GM10847 (cell line): ENCODE results near the gene MAP3K14.

Experiments used
- POLR2A ChIP-seq: IDR thresholded peaks from 2 replicates; pipeline ENCODE4 v1.6.1; 2011; ENCODE audit not compliant: insufficient read length; ENCODE audit errors: extremely low read depth

The MAP3K14 gene

GRCh38 chr17:45298546-45299285 is 18.1 kb downstream of the MAP3K14 start:
- no peak for TF ChIP-seq POLR2A

GRCh38 chr17:45296833-45297124 is 20.0 kb downstream of the MAP3K14 start:
- no peak for TF ChIP-seq POLR2A

GRCh38 chr17:45296003-45296832 is 20.6 kb downstream of the MAP3K14 start:
- no peak for TF ChIP-seq POLR2A

DNA sequence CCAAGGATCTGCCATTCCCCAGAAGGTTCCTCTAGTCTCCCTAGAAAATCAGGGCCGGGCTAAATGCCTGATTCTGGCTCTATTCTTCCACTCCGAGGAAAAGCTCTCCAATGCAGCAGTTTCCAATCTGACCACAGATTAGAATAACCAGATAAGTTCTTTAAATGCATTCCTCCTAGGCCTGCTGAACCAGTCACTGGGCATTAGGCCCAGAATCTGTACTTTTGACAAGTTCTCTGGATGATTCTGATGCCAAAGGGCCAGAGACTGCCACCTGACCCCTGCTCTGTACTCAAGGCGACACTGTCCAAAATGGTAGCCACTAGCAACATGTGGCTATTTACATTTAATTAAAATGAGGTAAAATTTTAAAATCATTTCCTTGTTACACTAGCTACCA is 22.3 kb downstream of the MAP3K14 start:
- TF ChIP-seq POLR2A: no peak

GRCh38 chr17:45293413-45294211 is 23.2 kb downstream of the MAP3K14 start:
- TF ChIP-seq POLR2A: no peak

GRCh38 chr17:45292696-45293412 is 24.0 kb downstream of the MAP3K14 start:
- TF ChIP-seq POLR2A: no peak

- TF ChIP-seq POLR2A: no peak
Observed at GRCh38 chr17:45291171-45291805, 25.5 kb downstream of the MAP3K14 start.

GRCh38 chr17:45290269-45290765 is 26.5 kb downstream of the MAP3K14 start:
- no peak for TF ChIP-seq POLR2A

- TF ChIP-seq POLR2A: no peak
Observed at GRCh38 chr17:45289301-45290268, 27.2 kb downstream of the MAP3K14 start.

DNA sequence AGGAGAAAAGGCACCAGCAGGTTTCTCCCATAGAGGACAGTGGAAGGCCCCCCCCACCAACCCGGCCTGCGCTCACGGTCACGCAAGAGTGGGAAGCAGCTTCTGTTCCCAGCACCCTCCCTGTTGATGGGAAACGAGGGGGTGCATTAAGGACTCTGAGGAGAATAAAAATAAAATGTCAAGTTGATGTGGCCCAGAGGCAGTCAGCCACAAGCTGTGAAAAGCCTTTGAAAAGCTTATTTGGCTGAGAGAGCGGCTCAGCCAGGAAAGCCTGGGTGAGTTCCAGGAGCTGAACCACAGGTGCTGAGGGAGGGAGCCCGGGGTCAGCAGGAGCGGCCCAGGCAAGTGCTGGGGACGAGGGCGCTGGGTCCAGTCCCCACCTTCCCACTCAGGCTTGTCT is 28.0 kb downstream of the MAP3K14 start:
- TF ChIP-seq POLR2A: no peak

DNA sequence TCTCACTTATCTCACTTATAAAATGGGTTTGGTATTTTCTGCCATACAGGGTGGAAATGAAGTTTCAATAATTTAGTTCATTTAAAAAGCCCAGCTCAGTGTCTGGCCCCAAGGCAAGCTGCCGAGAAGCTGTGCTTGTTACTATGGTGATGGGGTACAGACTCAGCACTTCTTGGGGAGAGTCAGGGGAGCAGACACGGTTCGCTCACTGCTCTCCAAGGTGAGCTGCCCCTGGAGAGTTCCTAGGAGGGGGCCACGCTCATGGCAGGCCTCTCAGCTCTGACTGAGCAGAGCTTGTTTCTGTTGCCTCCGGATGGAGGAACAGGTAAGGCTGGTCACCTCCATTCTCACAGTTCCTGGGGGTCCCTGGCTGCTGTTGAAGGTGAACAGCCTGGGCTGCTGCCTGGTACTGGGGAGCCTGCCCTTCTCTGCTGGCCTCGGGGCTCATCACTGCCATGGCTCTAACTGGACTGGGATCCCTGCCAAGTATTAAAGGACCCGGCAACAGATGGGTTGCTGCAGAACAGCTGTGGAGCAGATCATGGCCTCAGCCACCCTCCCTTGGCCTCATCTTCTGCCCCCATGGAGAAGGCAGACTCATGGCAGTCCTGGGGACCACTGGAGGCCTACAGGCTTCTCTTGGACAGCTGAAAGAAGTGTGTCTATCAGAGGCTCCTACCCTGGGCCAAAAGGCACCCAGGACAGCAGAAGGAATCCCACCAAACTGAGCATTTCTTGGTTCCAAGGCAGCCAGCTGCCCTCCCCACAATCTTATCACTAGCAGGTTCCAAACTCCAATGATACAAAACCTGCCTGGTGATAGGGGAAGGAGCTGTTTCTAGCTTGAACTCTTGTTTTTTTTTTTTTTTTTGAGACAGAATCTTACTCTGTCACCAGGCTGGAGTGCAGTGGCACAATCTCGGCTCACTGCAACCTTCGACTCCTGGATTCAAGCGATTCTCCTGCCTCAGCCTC is 29.0 kb downstream of the MAP3K14 start:
- TF ChIP-seq POLR2A: no peak

DNA sequence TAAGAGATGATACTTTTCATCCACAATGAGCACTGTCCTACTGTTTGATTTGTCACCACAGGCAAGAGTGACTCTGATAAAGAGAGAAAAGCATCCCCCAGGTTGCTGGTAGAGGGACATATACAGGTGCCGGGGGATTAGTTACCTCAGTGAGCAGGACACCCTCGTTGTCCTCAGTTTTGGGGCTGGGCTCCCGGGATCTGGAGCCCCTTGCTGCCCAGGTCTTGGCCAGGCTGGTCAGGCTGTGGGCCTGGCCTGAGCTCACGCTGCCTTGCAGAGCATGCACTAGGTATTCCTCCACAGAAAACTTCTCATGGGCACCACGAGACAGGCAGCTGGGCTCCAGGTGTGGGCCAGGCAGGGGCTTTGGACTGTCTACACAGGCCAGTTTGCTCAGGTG is 30.5 kb downstream of the MAP3K14 start:
- TF ChIP-seq POLR2A: no peak
